ENCODE results near the gene MLIP. TPM values are rescaled to one million over a fixed set of nuclear protein-coding genes. Genes with fewer than 3 reads are reported as not detected.
"Not testable (repeated sequence)": the region's sequence is repeated elsewhere in the genome, so short reads cannot be mapped to it uniquely, and the experiment has no call there.

Gene MLIP
- total RNA-seq, 1 donor from 2014 or later: not detected

DNA sequence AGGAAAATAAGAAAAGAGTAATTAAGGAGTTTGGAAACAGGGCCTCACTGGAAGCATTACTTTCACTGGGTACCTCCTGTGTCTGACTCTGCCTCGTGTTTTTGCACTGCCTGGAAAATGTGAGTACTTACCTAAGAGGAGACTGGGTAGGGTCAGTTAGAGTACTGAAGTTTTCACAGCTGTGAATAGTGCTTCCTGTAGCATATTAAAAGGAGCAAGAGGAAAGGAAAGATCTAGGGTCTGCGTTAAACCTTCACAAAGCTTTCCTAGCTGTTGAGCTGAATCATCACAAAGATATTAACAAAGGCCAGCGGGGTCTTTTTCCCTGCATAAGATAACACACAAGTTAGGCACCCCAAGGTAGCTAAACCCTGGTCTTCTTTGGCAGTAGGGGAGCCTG lies 82.3 kb downstream of the MLIP start:
- H3K27ac ChIP-seq: no peak overlapping the region
- no peaks in the 10 kb centered on the region for H3K9me3 ChIP-seq
- DNase-seq (ENCODE audit: extremely low spot score in 2 of 2): no peak
- H3K4me3 ChIP-seq: no peak overlapping the region
- H3K36me3 ChIP-seq: no peaks in the 10 kb centered on the region
- H3K4me1 ChIP-seq: peaks cover 10% of the 10 kb centered on the region
- H3K27me3 ChIP-seq: no peaks in the 10 kb centered on the region
- TF ChIP-seq POLR2AphosphoS5 (IDR thresholded peaks at IDR 0.05; ENCODE audit: insufficient read depth in 1 of 2, low read depth in 1 of 2): no peak
- TF ChIP-seq, protein P1, sequence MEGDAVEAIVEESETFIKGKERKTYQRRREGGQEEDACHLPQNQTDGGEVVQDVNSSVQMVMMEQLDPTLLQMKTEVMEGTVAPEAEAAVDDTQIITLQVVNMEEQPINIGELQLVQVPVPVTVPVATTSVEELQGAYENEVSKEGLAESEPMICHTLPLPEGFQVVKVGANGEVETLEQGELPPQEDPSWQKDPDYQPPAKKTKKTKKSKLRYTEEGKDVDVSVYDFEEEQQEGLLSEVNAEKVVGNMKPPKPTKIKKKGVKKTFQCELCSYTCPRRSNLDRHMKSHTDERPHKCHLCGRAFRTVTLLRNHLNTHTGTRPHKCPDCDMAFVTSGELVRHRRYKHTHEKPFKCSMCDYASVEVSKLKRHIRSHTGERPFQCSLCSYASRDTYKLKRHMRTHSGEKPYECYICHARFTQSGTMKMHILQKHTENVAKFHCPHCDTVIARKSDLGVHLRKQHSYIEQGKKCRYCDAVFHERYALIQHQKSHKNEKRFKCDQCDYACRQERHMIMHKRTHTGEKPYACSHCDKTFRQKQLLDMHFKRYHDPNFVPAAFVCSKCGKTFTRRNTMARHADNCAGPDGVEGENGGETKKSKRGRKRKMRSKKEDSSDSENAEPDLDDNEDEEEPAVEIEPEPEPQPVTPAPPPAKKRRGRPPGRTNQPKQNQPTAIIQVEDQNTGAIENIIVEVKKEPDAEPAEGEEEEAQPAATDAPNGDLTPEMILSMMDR (IDR thresholded peaks at IDR 0.05): no peak
- TF ChIP-seq POLR2A (IDR thresholded peaks at IDR 0.05): no peak
- intact Hi-C loops (cut with DNase I): no loop called here

DNA sequence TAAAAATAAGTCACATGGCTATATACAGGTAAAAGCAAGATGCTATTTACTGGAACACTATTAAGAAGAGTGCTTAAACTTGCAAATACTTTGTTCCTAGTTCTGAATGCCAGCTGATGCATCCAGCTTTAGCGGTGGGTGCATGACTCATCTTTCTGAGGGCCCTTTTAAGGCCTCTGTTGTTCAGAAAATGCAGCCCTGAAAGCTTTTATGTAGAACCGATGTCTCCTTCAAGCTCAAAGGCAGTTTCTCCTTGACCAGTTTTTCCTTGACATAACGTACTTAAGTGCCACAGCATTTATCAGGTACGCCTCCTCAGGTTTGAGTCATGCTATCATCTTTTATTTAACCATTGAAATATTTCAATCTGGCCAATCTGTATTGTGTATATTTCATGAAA lies 82.8 kb downstream of the MLIP start:
- peaks cover 10% of the 10 kb centered on the region for H3K4me1 ChIP-seq
- H3K27me3 ChIP-seq: no peaks in the 10 kb centered on the region
- H3K36me3 ChIP-seq: no peaks in the 10 kb centered on the region
- TF ChIP-seq POLR2AphosphoS5 (IDR thresholded peaks at IDR 0.05; ENCODE audit: insufficient read depth in 1 of 2, low read depth in 1 of 2) (no peak), POLR2A (IDR thresholded peaks at IDR 0.05) (no peak)
- TF ChIP-seq, protein P1 (IDR thresholded peaks at IDR 0.05): no peak
- H3K4me3 ChIP-seq: no peak overlapping the region
- intact Hi-C loops (cut with DNase I): no loop called here
- no peak overlapping the region for H3K27ac ChIP-seq
- no peaks in the 10 kb centered on the region for H3K9me3 ChIP-seq
- DNase-seq (ENCODE audit: extremely low spot score in 2 of 2): no peak

DNA sequence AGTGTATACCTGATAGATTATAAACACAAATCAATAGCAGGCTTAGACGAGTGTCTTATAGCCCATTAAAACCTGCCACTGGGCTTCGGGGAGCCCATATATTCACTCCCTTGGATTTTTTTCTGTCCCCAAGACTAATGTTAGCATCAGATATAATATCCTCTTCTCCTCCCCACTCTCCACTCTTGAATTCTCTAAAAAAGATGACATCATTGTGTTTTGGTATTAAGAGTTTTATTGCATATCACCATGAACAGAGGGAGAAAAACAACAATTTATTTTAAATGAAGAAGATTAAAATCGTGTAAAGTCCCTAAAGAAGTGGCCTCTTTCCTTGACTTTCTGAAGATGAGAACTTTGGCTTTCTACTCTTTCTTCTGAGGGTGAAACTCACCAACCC lies 84.4 kb downstream of the MLIP start:
- intact Hi-C loops (cut with DNase I): no loop called here
- H3K27ac ChIP-seq: no peak overlapping the region
- H3K9me3 ChIP-seq: no peaks in the 10 kb centered on the region
- TF ChIP-seq POLR2A (IDR thresholded peaks at IDR 0.05): no peak
- TF ChIP-seq, protein P1 (IDR thresholded peaks at IDR 0.05): no peak
- no peak for TF ChIP-seq POLR2AphosphoS5 (IDR thresholded peaks at IDR 0.05; ENCODE audit: insufficient read depth in 1 of 2, low read depth in 1 of 2)
- H3K27me3 ChIP-seq: no peaks in the 10 kb centered on the region
- no peak for DNase-seq (ENCODE audit: extremely low spot score in 2 of 2)
- H3K4me3 ChIP-seq: no peak overlapping the region
- no peaks in the 10 kb centered on the region for H3K36me3 ChIP-seq
- peaks cover 10% of the 10 kb centered on the region for H3K4me1 ChIP-seq

DNA sequence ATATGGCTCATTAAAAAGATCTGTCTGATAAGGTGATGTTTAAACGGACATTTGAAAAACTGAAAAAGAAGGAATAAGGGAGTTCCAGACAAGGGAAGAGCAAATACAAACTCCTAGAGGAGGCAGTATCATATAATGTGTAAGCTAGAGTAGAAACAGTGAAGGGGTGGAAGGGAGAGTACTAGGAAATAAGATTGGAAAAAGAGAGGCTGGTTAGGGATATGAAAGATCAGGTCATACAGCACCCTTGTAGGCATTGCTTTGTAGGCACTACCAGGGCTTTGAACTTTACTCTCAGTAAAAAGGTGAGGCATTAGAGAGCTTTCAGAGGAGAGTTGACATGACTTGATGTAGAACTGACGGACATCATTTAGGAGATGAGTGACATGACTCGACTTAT lies 85.7 kb downstream of the MLIP start:
- Histone ChIP-seq H3K4me1 (peaks cover 10% of the 10 kb centered on the region), H3K9me3 (no peaks in the 10 kb centered on the region), H3K4me3 (no peak overlapping the region), H3K27me3 (no peaks in the 10 kb centered on the region), H3K36me3 (no peaks in the 10 kb centered on the region), H3K27ac (no peak overlapping the region)
- TF ChIP-seq POLR2A (IDR thresholded peaks at IDR 0.05) (no peak), POLR2AphosphoS5 (IDR thresholded peaks at IDR 0.05; ENCODE audit: insufficient read depth in 1 of 2, low read depth in 1 of 2) (no peak)
- TF ChIP-seq, protein P1 (IDR thresholded peaks at IDR 0.05): no peak
- intact Hi-C loops (cut with DNase I): no loop called here
- DNase-seq (ENCODE audit: extremely low spot score in 2 of 2): no peak

DNA sequence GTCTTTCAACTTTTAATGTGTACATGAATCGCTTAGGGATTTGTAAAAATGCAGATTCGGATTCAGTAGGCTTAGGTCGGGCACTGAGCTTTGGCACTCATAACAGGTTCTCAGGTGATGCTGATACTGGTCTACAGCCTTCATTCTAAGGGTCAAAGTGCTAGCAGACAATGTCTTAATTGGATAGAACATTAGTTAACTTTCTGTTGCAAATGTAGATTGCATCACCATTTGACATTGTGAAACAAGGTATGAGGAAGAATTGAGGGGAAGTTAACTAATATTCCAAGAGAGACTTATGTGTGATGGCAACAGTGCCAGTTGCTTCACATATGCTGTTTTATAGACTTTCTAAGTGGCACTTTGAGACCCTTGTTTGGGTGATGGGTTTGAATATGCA lies 86.9 kb downstream of the MLIP start:
- peaks cover 9% of the 10 kb centered on the region for H3K4me1 ChIP-seq
- intact Hi-C loops (cut with DNase I): no loop called here
- H3K27me3 ChIP-seq: no peaks in the 10 kb centered on the region
- H3K27ac ChIP-seq: no peak overlapping the region
- no peak for DNase-seq (ENCODE audit: extremely low spot score in 2 of 2)
- H3K9me3 ChIP-seq: no peaks in the 10 kb centered on the region
- H3K36me3 ChIP-seq: no peaks in the 10 kb centered on the region
- H3K4me3 ChIP-seq: no peak overlapping the region
- no peak for TF ChIP-seq POLR2A (IDR thresholded peaks at IDR 0.05)
- TF ChIP-seq, protein P1 (IDR thresholded peaks at IDR 0.05): no peak
- no peak for TF ChIP-seq POLR2AphosphoS5 (IDR thresholded peaks at IDR 0.05; ENCODE audit: insufficient read depth in 1 of 2, low read depth in 1 of 2)

DNA sequence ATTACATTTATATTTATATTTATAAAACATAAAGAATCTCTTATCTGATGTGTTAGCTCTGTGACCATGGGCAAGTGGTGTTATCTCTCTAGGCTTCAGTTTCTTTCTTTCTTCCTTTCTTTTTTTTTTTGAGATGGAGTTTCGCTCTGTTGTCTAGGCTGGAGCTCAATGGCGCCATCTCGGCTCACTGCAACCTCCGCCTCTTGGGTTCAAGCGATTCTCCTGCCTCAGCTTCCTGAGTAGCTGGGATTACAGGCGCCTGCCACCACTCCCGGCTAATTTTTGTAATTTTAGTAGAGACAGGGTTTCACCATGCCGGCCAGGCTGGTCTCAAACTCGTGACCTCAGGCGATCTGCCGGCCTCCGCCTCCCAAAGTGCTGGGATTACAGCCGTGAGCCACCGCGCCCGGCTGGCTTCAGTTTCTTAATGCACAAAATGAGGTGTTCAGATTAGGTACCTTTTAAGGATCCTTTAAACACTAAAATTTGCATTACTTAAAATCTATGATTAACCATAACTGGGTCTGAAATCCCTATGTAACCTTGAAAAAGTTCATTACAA lies 92.3 kb downstream of the MLIP start:
- H3K36me3 ChIP-seq; DNase-seq (ENCODE audit: extremely low spot score in 2 of 2); intact Hi-C loops (cut with DNase I); H3K27ac ChIP-seq; H3K27me3 ChIP-seq; H3K4me1 ChIP-seq; H3K4me3 ChIP-seq; H3K9me3 ChIP-seq: not testable (repeated sequence)

Measured in vagina (tissue), 2 donors.